Measurements from ENCODE around the gene ZNF846.

GRCh38 chr19:9806803-9807202 lies 38.3 kb upstream of the ZNF846 start:
- TF ChIP-seq, protein P1, sequence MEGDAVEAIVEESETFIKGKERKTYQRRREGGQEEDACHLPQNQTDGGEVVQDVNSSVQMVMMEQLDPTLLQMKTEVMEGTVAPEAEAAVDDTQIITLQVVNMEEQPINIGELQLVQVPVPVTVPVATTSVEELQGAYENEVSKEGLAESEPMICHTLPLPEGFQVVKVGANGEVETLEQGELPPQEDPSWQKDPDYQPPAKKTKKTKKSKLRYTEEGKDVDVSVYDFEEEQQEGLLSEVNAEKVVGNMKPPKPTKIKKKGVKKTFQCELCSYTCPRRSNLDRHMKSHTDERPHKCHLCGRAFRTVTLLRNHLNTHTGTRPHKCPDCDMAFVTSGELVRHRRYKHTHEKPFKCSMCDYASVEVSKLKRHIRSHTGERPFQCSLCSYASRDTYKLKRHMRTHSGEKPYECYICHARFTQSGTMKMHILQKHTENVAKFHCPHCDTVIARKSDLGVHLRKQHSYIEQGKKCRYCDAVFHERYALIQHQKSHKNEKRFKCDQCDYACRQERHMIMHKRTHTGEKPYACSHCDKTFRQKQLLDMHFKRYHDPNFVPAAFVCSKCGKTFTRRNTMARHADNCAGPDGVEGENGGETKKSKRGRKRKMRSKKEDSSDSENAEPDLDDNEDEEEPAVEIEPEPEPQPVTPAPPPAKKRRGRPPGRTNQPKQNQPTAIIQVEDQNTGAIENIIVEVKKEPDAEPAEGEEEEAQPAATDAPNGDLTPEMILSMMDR (IDR thresholded peaks at IDR 0.05; ENCODE audit: poor library complexity): no peak
- TF ChIP-seq EZH2 (IDR thresholded peaks at IDR 0.05; ENCODE audit: borderline replicate concordance) (no peak), EZH2phosphoT487 (IDR thresholded peaks at IDR 0.05; ENCODE audit: low read depth, severe bottlenecking, unreplicated experiment) (no peak)
